Upper lobe of right lung (tissue), 1 donor: ENCODE data around the gene VEZF1. TPM values are rescaled to one million over a fixed set of nuclear protein-coding genes. Genes with fewer than 3 reads are reported as not detected.

Experiments
- ATAC-seq: fragments of 200-7000 bp; cut with Tn5 transposase; one replicate; pipeline ENCODE4 v1.9.1; 2020; ENCODE audit warnings: mild to moderate bottlenecking, moderate library complexity
- DNase-seq: peaks from one replicate; pipeline ENCODE4 v3.0.0-alpha.2; 2020
- H3K27ac ChIP-seq: fragments of 200-600 bp; one replicate; pipeline ENCODE4 v1.8.0; 2022
- H3K27me3 ChIP-seq: fragments of 200-600 bp; one replicate; pipeline ENCODE4 v1.8.0; 2022; ENCODE audit warnings: mild to moderate bottlenecking
- H3K36me3 ChIP-seq: fragments of 200-600 bp; one replicate; pipeline ENCODE4 v1.8.0; 2022
- H3K4me1 ChIP-seq: fragments of 200-600 bp; one replicate; pipeline ENCODE4 v1.8.0; 2022
- H3K4me3 ChIP-seq: fragments of 200-600 bp; one replicate; pipeline ENCODE4 v1.8.0; 2022; ENCODE audit warnings: mild to moderate bottlenecking
- H3K9me3 ChIP-seq: fragments of 200-600 bp; one replicate; pipeline ENCODE4 v1.8.0; 2022
- CTCF ChIP-seq: fragments of 200-600 bp; IDR thresholded peaks from one replicate; pipeline ENCODE4 v1.8.0; 2022; ENCODE audit warnings: antibody characterized with exemption
- intact Hi-C: fragments of 100-400 bp; cut with DNase I; formaldehyde crosslinking; loops from one replicate; pipeline ENCODE4 v1.11.0; 2022
- total RNA-seq: library from RNA; stranded (reverse); fragmentation: NEBNext Ultra II Directional; extraction: Animal tissue kit (Norgen Biotek cat#: 25700); gene quantifications from one replicate; pipeline ENCODE4 v1.2.1, GENCODE V29; 2021
- donor health status: DM: no; HTN: yes; CAD: no; lungs with severe emphysema.

VEZF1 gene
- total RNA-seq, 1 donor from 2014 or later, result 77.1 TPM

GRCh38 chr17:57986841-57987580 lies 1.0 kb downstream of the VEZF1 start:
- no peak for TF ChIP-seq CTCF
- Histone ChIP-seq H3K4me3 (peak overlapping the region; percentile 83), H3K36me3 (peaks cover 7% of the 10 kb centered on the region), H3K27ac (peak overlapping the region; percentile 93), H3K9me3 (no peaks in the 10 kb centered on the region), H3K4me1 (peaks cover 55% of the 10 kb centered on the region), H3K27me3 (no peaks in the 10 kb centered on the region)
- peak; percentile 45 for ATAC-seq
- DNase-seq, result peak; percentile 73
- intact Hi-C loops, result no loop called here

- Histone ChIP-seq H3K9me3 (no peaks in the 10 kb centered on the region), H3K4me1 (peaks cover 64% of the 10 kb centered on the region), H3K27ac (no peak overlapping the region), H3K36me3 (peaks cover 20% of the 10 kb centered on the region), H3K27me3 (no peaks in the 10 kb centered on the region), H3K4me3 (peak overlapping the region; percentile 3)
- TF ChIP-seq CTCF, result no peak
- intact Hi-C loops, result no loop called here
- DNase-seq (no peak), ATAC-seq (no peak)
Observed at GRCh38 chr17:57985675-57985974, 2.4 kb downstream of the VEZF1 start.

- no peak for ATAC-seq
- Histone ChIP-seq H3K4me3 (peak overlapping the region; percentile 3), H3K27me3 (no peaks in the 10 kb centered on the region), H3K27ac (no peak overlapping the region), H3K36me3 (peaks cover 26% of the 10 kb centered on the region), H3K4me1 (peaks cover 64% of the 10 kb centered on the region), H3K9me3 (no peaks in the 10 kb centered on the region)
- no peak for TF ChIP-seq CTCF
- intact Hi-C loops, result no loop called here
- DNase-seq, result no peak
Observed at GRCh38 chr17:57984936-57985674, 2.9 kb downstream of the VEZF1 start.

- TF ChIP-seq CTCF, result no peak
- Histone ChIP-seq H3K27me3 (no peaks in the 10 kb centered on the region), H3K9me3 (no peaks in the 10 kb centered on the region), H3K4me1 (peaks cover 64% of the 10 kb centered on the region), H3K36me3 (peaks cover 33% of the 10 kb centered on the region), H3K27ac (no peak overlapping the region), H3K4me3 (no peak overlapping the region)
- no peak for DNase-seq
- ATAC-seq, result no peak
- intact Hi-C loops, result no loop called here
Observed at GRCh38 chr17:57984261-57984890, 3.7 kb downstream of the VEZF1 start.

GRCh38 chr17:57983446-57983845 lies 4.6 kb downstream of the VEZF1 start:
- H3K9me3 ChIP-seq, result no peaks in the 10 kb centered on the region
- H3K4me1 ChIP-seq, result peaks cover 56% of the 10 kb centered on the region
- no peaks in the 10 kb centered on the region for H3K27me3 ChIP-seq
- no peak for ATAC-seq
- peaks cover 42% of the 10 kb centered on the region for H3K36me3 ChIP-seq
- TF ChIP-seq CTCF, result no peak
- intact Hi-C loops, result no loop called here
- no peak for DNase-seq
- H3K4me3 ChIP-seq, result no peak overlapping the region
- H3K27ac ChIP-seq, result no peak overlapping the region
